ENCODE results near the gene ABCF2.

Gene ABCF2

GRCh38 chr7:151172273-151173141, 54.5 kb downstream of the ABCF2 start:
- ATAC-seq (peak; percentile 72), DNase-seq (ENCODE audit: low spot score in 2 of 2) (peak; percentile 89 to 93)
- Mint-ChIP-seq H3K36me3 (peaks cover 6% of the 10 kb centered on the region), H3K9me3 (no peaks in the 10 kb centered on the region), H3K4me3 (no peak overlapping the region), H3K4me1 (peaks cover 28% of the 10 kb centered on the region), H3K27ac (peak overlapping the region; percentile 23)

DNA sequence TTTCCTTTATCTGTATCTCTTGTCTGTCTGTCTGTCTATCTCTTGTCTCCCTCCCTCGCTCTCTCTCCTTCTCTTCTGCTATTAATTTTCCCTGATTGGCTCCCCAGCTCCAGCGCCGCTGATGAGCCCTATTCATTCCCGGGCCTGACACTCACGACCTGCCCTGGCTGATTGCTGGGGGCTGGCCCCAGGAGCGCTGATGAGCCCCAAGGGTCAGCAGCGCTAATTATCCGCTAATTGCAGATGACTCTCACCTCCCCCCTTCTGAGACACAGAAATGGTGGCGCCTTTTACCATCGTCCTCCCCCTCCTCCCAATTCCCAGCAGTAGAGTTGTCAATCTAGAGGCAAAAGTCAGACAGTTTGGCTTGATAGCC, 58.2 kb downstream of the ABCF2 start:
- peaks cover 28% of the 10 kb centered on the region for H3K4me1 Mint-ChIP-seq
- no peak for DNase-seq (ENCODE audit: low spot score in 2 of 2)
- no peaks in the 10 kb centered on the region for H3K9me3 Mint-ChIP-seq
- no peak overlapping the region for H3K27ac Mint-ChIP-seq
- peak overlapping the region; percentile 66 for H3K4me3 Mint-ChIP-seq
- peaks cover 6% of the 10 kb centered on the region for H3K36me3 Mint-ChIP-seq
- ATAC-seq: no peak

DNA sequence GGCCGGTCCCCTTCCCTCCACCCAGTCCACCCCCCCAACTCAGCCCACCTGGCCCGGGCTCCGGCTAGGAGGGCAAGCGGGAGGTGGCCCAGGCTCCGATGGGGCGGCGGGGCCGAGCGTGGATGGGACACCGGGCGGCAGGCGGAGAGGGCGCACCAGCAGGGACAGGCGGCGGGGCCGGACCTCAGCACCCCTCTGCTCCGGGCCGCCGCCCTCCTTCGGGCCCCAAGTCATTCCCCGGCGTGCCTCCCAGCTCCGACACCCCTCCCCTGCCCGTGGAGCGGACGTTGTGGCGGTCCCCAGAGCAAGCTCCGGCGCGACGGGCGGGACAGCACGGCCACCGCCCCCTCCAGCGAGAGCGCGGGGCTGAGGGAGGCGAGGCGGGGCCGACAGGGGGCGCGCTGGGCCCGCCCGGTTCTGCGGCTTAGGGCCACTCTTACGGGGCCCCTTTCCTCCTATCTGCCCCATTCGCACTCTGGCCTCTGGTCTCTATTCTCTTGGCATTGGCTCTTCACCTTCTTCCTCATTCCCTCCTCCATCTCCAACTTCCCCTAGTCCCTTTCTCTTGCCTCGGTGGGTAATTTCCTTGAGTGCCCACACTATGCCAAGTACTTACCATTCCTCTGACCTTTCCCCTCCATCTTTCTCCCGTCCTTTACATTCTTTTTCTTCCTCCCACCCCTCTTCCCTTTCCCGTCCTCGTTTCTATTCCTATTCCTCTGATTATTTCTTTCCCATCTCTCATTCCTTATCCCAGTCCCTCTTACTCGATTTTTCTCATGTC, 58.8 kb downstream of the ABCF2 start:
- H3K4me1 Mint-ChIP-seq: peaks cover 23% of the 10 kb centered on the region
- no peak overlapping the region for H3K27ac Mint-ChIP-seq

GRCh38 chr7:151167197-151167961, 59.6 kb downstream of the ABCF2 start, which contains the start of gene GBX1:
Gene GBX1, minus strand, starts transcription at chr7:151167694. Its CDS starts 146 bp downstream, at chr7:151167548.
- ATAC-seq (peak; percentile 49), DNase-seq (ENCODE audit: low spot score in 2 of 2) (no peak)
- H3K27ac Mint-ChIP-seq: no peak within 1 kb of the TSS
- no peaks in the 10 kb centered on the region for H3K36me3 Mint-ChIP-seq
- peaks cover 15% of the 10 kb centered on the region for H3K4me1 Mint-ChIP-seq
- H3K9me3 Mint-ChIP-seq: no peaks in the 10 kb centered on the region
- peak within 1 kb of the TSS; percentile 66 for H3K4me3 Mint-ChIP-seq

More for the DNA sequence above, 58.8 kb downstream of the ABCF2 start:
- H3K9me3 Mint-ChIP-seq: no peaks in the 10 kb centered on the region
- ATAC-seq (peak; percentile 91), DNase-seq (ENCODE audit: low spot score in 2 of 2) (peak; percentile 69 to 82)
- H3K4me3 Mint-ChIP-seq: peak overlapping the region; percentile 66
- H3K36me3 Mint-ChIP-seq: peaks cover 3% of the 10 kb centered on the region

- H3K4me3 Mint-ChIP-seq: peak overlapping the region; percentile 66
- no peaks in the 10 kb centered on the region for H3K9me3 Mint-ChIP-seq
- no peaks in the 10 kb centered on the region for H3K36me3 Mint-ChIP-seq
- H3K27ac Mint-ChIP-seq: no peak overlapping the region
- DNase-seq (ENCODE audit: low spot score in 2 of 2): no peak
- no peak for ATAC-seq
- peaks cover 12% of the 10 kb centered on the region for H3K4me1 Mint-ChIP-seq
Measured at GRCh38 chr7:151166629-151167196, 60.3 kb downstream of the ABCF2 start.

Measured in stimulated activated effector memory CD8-positive, alpha-beta T cell treated with anti-CD3 and anti-CD28 coated beads, Interleukin-12 subunit alpha, Interleukin-12 subunit beta, amount 100 ng/mL, for 72 hours (primary cell).